Hepatocyte (in vitro differentiated cells): ENCODE results near the gene ACKR1. TPM values are rescaled to one million over a fixed set of nuclear protein-coding genes. Genes with fewer than 3 reads are reported as not detected.

Source experiments
- DNase-seq: peaks from one replicate; pipeline ENCODE4 v3.0.0-alpha.2; 2016; ENCODE audit warnings: low spot score
- H2AFZ ChIP-seq: fragments of 200-600 bp; sonication (generic); 2 replicates; pipeline ENCODE4 v1.6.0; 2016; ENCODE audit warnings: antibody characterized with exemption, mild to moderate bottlenecking
- H3K27ac ChIP-seq: fragments of 200-600 bp; sonication (generic); 2 replicates; pipeline ENCODE4 v1.5.1; 2016; ENCODE audit warnings: mild to moderate bottlenecking
- H3K27me3 ChIP-seq: fragments of 200-600 bp; sonication (generic); 2 replicates; pipeline ENCODE4 v1.6.1; 2016
- H3K36me3 ChIP-seq: fragments of 200-600 bp; sonication (generic); replicated peaks from 2 replicates; pipeline ENCODE4 v1.5.1; 2016; ENCODE audit warnings: low read depth; ENCODE audit not compliant: insufficient read depth
- H3K4me1 ChIP-seq: fragments of 200-600 bp; sonication (generic); 2 replicates; pipeline ENCODE4 v1.5.1; 2016; ENCODE audit warnings: mild to moderate bottlenecking, moderate library complexity; ENCODE audit not compliant: insufficient read depth
- H3K4me2 ChIP-seq: fragments of 200-600 bp; sonication (generic); 2 replicates; pipeline ENCODE4 v1.6.0; 2016
- H3K4me3 ChIP-seq: fragments of 200-600 bp; sonication (generic); 2 replicates; pipeline ENCODE4 v1.5.1; 2016; ENCODE audit warnings: mild to moderate bottlenecking
- H3K79me2 ChIP-seq: fragments of 200-600 bp; sonication (generic); 2 replicates; pipeline ENCODE4 v1.6.0; 2017; ENCODE audit warnings: mild to moderate bottlenecking
- H3K9me2 ChIP-seq: fragments of 200-600 bp; sonication (generic); replicated peaks from 2 replicates; pipeline ENCODE4 v1.6.0; 2017; ENCODE audit warnings: mild to moderate bottlenecking; ENCODE audit not compliant: insufficient read depth
- H3K9me3 ChIP-seq: fragments of 200-600 bp; sonication (generic); 2 replicates; pipeline ENCODE4 v1.5.1; 2016; ENCODE audit warnings: low read depth, mild to moderate bottlenecking
- H4K20me1 ChIP-seq: fragments of 200-600 bp; sonication (generic); 2 replicates; pipeline ENCODE4 v1.6.0; 2016; ENCODE audit warnings: mild to moderate bottlenecking; ENCODE audit not compliant: insufficient read depth, poor library complexity, severe bottlenecking
- CTCF ChIP-seq: fragments of 200-600 bp; sonication (generic); IDR thresholded peaks from 2 replicates; pipeline ENCODE4 v1.5.1; 2016; ENCODE audit warnings: antibody characterized with exemption, mild to moderate bottlenecking; ENCODE audit not compliant: poor library complexity
- EZH2 ChIP-seq: fragments of 200-600 bp; sonication (generic); IDR thresholded peaks from 2 replicates; pipeline ENCODE4 v1.6.1; 2016; ENCODE audit warnings: antibody characterized with exemption, mild to moderate bottlenecking, borderline replicate concordance
- EZH2phosphoT487 ChIP-seq: fragments of 200-600 bp; sonication (generic); IDR thresholded peaks from one replicate; pipeline ENCODE4 v1.6.1; 2018; ENCODE audit warnings: antibody characterized with exemption, mild to moderate bottlenecking, low read depth, moderate library complexity; ENCODE audit not compliant: unreplicated experiment, severe bottlenecking
- WGBS: methylation state at CpG from one replicate; pipeline ENCODE4 v1.1.6; 2016; ENCODE audit warnings: low lambda C conversion rate; ENCODE audit errors: missing lambda C conversion rate; 5-methylcytosine and 5-hydroxymethylcytosine counted together
- polyA plus RNA-seq: library from polyadenylated mRNA; unstranded; fragments of >200 nt; fragmentation: Nextera tagmentation; extraction: Ambion mirVana; gene quantifications from 2 replicates; pipeline ENCODE4 v1.2.1, GENCODE V29; 2016
- total RNA-seq: library from RNA; depleted of rRNA; stranded (reverse); fragments of >200 nt; gene quantifications from 2 replicates; pipeline ENCODE4 v1.2.3, GENCODE V29; 2014

ACKR1 gene
- total and polyA plus RNA-seq, 2 experiments from 2014 or later = not detected

GRCh38 chr1:159172614-159173291 lies 31.9 kb upstream of the ACKR1 start:
- Histone ChIP-seq H3K4me2 (peak overlapping the region; percentile 84), H3K9me3 (no peaks in the 10 kb centered on the region), H3K27ac (no peak overlapping the region), H3K36me3 (no peaks in the 10 kb centered on the region), H2AFZ (no peak overlapping the region), H3K9me2 (no peaks in the 10 kb centered on the region), H3K4me1 (no peaks in the 10 kb centered on the region), H3K4me3 (no peak overlapping the region), H4K20me1 (no peaks in the 10 kb centered on the region), H3K79me2 (no peaks in the 10 kb centered on the region), H3K27me3 (peaks cover 75% of the 10 kb centered on the region)
- no peak for DNase-seq
- 0% methylated on average over 5 of the region's 17 CpGs for WGBS
- TF ChIP-seq CTCF (no peak), EZH2phosphoT487 (no peak), EZH2 (no peak)

DNA sequence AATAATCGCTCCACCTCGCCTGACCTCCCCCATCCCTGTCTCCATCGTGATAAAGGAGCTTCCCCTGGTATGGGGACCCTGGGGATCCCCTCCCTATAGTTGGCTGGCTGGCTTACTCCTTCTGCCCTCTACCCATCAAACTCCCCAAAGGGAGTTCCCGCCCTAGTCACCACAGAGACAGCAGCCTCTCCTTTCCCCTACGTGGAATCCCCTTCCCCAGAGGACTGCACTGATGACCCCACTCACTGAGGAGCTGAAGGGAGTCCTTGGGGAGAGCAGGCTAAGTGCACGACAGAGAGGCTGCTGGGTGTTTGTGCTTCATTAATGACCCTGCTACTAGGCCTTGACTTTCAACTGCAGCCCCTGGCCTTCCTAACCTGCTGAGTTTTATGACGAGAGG lies 31.4 kb upstream of the ACKR1 start:
- no peaks in the 10 kb centered on the region for H3K9me2 ChIP-seq
- no peak for TF ChIP-seq CTCF
- no peaks in the 10 kb centered on the region for H4K20me1 ChIP-seq
- H2AFZ ChIP-seq = no peak overlapping the region
- no peaks in the 10 kb centered on the region for H3K36me3 ChIP-seq
- H3K27ac ChIP-seq = no peak overlapping the region
- DNase-seq = no peak
- no peak overlapping the region for H3K4me2 ChIP-seq
- H3K4me3 ChIP-seq = no peak overlapping the region
- H3K79me2 ChIP-seq = no peaks in the 10 kb centered on the region
- WGBS = 46% methylated on average over 7 of the region's 7 CpGs
- H3K4me1 ChIP-seq = no peaks in the 10 kb centered on the region
- no peaks in the 10 kb centered on the region for H3K9me3 ChIP-seq
- H3K27me3 ChIP-seq = peaks cover 72% of the 10 kb centered on the region

DNA sequence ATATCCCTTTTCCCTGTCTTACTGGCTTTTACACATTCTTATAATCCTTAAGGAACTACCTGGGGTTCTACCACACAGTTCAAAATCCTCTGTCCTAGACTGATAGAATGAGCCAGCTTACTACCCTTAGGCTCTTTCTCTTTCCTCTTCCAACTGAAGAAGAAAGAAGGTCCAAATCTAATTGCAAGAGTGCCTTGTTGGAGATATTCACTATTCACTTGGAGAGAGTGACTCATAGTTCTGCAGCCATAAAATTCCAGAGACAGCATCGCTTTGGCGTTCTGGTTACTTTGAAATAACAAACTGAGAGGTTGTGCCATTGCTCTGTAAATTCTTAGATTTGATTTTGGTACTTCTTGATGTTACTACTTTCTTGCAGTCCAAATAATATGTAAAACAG lies 29.1 kb upstream of the ACKR1 start:
- H3K36me3 ChIP-seq = no peaks in the 10 kb centered on the region
- DNase-seq = no peak
- no peaks in the 10 kb centered on the region for H3K79me2 ChIP-seq
- H3K9me2 ChIP-seq = no peaks in the 10 kb centered on the region
- H3K9me3 ChIP-seq = no peaks in the 10 kb centered on the region
- H3K4me3 ChIP-seq = no peak overlapping the region
- 70% methylated on average over 2 of the region's 2 CpGs for WGBS
- H3K27ac ChIP-seq = no peak overlapping the region
- H2AFZ ChIP-seq = no peak overlapping the region
- TF ChIP-seq EZH2 = no peak
- H3K4me1 ChIP-seq = no peaks in the 10 kb centered on the region
- H3K4me2 ChIP-seq = no peak overlapping the region
- no peaks in the 10 kb centered on the region for H4K20me1 ChIP-seq
- H3K27me3 ChIP-seq = peaks cover 49% of the 10 kb centered on the region

- 5% methylated on average over 3 of the region's 3 CpGs for WGBS
- Histone ChIP-seq H3K4me1 (no peaks in the 10 kb centered on the region), H3K27me3 (peaks cover 31% of the 10 kb centered on the region), H3K4me2 (no peak overlapping the region), H2AFZ (no peak overlapping the region), H3K9me3 (no peaks in the 10 kb centered on the region), H4K20me1 (no peaks in the 10 kb centered on the region), H3K4me3 (no peak overlapping the region), H3K9me2 (no peaks in the 10 kb centered on the region), H3K27ac (no peak overlapping the region), H3K79me2 (no peaks in the 10 kb centered on the region), H3K36me3 (no peaks in the 10 kb centered on the region)
- no peak for TF ChIP-seq EZH2
- TF ChIP-seq EZH2phosphoT487 = no peak
- TF ChIP-seq CTCF = no peak
- DNase-seq = peak; percentile 89
These were observed 27.3 kb upstream of the ACKR1 start for GRCh38 chr1:159177272-159177907.
